Activated gamma-delta T cell treated with anti-CD3 and anti-CD28 coated beads, Interleukin-2, amount 50 U/mL, for 16 hours (primary cell): ENCODE results near the gene MLN.

ENCODE experiments used
- DNase-seq: peaks from one replicate; pipeline ENCODE4 v3.0.0-alpha.2; 2020; ENCODE audit warnings: low read depth

The MLN gene

DNA sequence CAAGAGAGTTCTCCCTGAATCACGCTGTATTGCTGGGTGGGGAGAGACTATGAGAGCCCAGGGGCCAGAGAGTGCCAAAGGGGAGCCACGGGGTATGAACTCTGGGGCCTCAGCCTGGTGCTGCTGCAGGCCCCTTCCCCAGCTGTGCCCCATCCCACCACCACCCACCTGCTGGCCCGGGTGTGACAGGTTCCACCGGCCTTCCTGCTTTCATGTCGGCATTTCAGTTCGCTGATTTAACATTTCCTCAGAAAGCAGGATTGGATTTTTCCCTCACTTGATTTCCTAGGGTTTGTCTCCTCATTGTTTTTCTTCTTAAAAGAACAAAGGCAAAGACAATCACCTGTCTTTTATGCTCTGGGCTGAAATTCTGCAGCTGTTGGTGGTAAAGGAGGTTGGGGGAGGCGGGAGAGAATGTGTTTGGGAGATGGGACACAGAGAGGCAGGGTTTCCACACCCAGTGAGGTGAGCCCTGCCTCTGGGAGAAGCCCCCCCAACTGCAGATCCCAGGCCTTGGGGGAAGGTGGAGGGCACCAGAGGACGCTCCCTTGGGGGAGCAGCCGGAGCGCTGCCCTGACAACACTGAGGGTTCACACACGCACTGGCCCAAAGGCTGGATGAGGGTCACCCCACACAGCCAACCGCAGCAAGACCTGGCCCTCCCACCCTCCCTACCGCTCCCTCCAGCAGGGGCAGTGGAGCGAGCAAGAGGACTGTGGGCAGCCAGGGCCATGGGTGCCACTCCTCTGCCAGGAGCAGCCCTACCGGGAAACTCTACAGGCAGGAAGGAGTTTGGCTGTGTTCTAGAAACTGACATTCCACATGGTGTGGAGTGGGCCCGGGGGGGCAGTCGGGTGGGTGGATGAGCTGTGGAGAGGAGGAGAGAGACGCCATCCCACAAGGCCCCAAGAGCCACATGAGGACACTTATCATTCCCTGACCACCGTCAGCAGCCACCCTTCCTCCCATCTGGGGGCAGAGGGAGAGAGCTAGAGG is 10.5 kb upstream of the MLN start:
- DNase-seq, result no peak

DNA sequence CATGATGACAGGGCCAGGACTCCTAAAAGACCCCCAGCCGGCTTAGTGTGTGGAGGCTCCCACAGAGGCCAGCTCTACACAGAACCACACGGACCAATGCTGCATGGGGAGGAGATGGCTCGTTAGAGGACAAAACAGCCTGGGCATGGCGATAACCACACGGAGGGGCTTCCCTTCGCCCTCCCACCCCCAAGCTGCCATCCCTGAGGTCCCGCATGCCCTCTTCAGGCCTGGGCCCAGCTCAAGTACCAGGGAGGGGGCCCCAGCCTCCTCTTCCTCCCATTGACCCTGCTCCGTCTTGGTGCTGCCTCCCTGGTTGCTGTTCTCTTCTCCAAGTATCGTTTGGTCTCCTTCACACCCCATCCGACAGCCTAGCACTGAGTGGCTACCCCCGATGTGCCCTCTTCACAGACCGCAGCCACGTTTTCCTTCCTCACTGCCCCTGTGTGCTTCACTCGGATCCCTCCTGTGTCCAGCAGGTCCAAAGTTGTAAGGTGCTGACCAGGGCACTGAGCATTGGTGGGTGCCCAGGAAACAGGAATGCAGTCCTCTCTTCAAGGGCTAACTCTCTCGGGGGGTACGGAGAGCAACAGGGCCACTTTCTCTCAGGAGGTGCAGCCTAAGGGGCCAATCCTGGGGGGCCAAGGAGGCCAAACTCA is 9.6 kb upstream of the MLN start:
- DNase-seq, result no peak

DNA sequence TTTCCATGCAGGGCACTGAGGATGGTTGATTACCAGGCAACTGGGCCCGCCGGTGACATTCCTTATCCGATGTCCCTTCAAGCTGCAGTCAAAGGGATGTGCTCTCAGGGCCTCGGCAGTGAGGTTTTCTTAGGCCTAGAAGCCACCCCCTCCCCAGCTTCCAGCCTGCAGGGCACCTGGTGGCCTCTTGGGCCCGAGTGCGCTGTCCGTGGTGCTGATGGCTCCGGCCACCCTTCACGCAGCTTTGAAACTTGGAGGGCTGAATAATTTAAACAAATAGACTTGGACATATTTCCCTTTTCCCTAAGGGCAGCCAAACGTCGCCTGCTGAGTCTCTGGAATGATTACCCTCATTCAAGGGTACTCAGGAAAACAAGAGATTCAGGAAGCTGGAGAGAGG is 8.9 kb upstream of the MLN start:
- DNase-seq, result no peak

DNA sequence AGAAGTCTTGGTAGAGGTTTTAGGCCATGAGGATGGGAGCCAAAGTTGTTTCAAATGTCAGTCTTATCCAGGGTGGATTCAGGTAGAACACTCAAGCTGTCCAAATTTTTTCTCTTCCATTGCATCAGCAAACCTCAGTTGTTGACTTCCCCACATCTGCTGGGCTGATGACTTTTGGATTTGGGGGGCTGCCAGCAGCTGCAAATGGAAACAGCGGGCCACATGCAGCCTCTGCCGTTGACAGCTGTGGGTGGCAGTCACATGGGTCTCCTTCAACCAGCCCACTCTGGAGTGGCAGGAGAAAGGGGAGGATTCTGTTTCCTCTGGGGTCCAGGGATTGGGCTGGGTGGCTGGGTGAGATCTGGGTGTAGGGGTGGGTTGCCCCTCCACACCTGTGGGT is 5.8 kb upstream of the MLN start:
- DNase-seq, result no peak

DNA sequence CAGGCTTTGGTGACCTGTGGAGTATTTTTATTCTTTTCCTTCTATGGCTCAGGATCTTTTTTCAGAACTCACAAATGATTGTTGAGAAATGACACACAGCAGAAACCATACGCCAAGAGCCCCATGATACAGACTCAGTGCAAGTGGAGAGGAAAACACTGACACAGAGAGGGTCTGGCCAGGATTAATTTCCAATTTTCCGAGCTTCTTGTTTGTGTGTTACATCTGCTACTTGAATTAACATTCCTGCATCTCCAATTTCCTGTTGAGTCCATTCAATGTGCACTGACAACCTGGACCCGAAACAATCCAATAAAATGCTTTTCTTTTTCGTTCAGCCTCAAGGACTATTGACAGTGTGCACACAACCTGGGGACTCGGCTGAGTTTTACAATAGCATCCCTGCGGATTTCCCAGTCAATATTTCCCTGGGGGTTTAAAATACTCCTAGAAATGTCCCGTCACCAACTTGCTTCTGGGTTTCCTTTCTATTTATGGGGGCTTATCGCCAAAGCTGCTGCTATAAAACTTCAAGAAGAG is 4.9 kb upstream of the MLN start:
- DNase-seq, result no peak

DNA sequence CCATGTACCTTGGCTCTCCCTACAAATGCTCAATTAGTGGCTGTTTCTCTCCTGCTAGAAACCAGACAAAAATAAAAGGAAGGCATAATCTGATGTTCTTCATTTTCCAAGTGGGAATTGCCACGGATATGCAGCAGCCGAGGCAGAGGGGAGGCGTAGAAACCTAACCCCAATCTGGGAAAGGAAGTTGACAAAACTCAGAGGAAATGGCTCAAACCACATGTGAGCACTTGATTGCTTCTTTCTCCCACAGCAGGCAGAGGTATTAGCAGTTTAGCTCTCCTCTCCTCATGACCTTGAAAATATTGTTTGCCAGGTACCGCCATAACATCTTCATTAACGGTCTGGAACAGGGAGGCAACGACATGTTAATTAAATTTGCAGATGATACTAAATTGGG is 3.8 kb upstream of the MLN start:
- no peak for DNase-seq

DNA sequence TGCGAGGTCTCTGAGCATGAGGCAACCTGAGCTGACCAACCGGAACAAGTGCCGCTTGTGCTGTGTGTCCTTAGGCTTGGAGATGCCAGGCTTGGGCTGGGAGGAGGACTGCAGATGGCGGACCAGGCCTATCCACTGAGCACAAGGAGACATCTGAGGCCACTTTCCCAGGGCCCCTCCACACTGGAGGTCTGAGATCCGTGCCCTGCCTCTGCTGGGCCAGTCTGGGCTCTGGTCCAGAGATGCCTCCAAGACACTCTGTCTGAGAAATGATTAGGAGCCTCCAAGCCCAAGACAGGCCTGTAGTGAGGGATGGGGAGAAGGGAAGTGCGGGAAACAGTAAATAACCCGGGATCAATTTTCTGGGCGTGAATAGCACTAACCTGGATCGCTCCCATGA is 3.0 kb upstream of the MLN start:
- no peak for DNase-seq

DNA sequence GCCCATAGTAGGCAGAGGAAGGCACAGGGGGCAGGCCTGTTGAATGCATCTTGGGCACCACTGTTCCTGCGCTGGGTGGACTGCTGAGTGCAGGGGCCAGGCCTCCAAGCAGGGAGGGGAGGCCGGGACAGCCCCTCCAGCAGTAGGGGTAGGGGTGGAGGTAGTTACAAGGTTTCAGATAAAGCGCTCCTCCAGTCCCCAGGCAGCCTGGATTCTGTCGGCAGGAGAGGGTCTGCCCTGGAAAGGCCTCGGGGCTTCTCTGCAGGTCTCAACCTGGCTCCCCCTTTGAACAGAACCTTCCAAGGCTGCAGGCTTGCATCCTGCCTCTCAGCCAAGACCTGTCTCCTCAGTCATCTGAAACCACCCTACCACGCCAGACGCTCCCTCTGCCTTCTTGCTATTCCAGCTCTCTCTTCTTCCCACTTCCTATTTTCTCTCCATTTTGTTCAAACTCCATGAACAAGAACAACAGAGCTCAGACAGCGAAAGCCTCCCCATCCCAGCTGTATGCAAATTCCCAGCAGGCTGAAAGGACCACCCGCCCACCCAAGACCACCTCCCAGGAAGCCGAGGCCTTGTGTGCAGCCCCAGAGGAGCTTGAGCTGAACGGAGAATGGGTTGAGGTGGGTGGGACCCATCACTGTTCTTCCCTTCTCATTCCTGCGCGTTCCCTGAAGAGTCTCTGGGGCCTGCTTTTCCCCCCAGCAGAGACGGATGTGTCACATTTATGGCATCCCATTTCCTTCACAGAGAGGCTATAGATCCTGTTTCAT is 1.4 kb downstream of the MLN start:
- no peak for DNase-seq

DNA sequence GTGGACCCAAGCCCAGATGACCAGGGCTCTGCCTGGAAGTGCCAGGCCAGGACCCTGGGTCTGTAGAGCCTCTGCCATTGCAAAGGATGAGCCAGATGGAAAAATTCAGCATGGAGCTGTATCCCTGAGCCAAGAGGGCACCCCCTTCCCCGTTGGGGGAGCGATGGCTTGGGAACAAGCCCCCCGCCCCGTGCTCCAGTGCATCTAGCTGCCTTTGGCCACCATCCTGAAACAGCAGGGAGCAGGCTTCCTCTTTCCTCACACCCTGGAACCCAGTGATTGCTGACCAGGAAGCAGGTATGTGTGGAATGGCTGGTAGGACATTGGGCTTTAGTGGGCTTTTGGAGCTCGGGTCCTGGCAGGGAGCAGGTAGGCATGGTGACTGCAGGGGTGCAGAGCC is 2.2 kb downstream of the MLN start:
- no peak for DNase-seq

DNA sequence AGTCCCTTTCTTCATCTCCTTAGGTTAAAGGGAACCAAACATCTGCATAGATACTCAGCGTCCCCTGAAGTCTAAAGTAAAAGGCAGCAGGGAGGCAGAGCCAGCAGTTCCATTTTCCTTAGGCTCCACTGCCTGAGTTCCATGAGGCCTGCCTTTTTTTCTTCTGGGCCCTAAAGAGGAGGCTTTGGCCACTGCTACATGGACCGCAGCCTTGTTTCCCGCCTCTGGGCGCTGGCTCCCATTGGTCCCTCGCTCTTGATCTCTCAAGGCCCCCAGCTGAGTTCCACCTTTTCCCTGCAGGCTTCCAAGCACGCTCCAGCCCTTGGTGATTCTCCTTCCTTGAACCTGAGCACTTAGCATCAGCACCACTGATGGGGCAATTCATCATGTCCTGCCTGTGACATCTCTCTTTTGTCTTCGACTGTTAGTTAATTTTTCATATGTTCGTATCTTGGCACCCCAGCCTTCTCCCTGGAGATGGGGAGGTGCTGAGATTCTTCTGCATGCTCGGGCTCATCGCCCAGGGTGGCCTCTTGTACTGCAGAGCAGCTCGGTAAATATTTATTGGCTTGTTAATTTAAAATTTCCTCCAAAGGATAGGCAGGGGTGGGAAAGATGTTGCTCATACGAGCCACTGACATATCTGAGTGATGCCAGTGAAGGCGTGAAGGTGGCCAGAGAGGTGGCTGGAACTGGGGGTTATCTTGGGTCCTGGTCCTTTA is 3.4 kb downstream of the MLN start:
- DNase-seq, result no peak

DNA sequence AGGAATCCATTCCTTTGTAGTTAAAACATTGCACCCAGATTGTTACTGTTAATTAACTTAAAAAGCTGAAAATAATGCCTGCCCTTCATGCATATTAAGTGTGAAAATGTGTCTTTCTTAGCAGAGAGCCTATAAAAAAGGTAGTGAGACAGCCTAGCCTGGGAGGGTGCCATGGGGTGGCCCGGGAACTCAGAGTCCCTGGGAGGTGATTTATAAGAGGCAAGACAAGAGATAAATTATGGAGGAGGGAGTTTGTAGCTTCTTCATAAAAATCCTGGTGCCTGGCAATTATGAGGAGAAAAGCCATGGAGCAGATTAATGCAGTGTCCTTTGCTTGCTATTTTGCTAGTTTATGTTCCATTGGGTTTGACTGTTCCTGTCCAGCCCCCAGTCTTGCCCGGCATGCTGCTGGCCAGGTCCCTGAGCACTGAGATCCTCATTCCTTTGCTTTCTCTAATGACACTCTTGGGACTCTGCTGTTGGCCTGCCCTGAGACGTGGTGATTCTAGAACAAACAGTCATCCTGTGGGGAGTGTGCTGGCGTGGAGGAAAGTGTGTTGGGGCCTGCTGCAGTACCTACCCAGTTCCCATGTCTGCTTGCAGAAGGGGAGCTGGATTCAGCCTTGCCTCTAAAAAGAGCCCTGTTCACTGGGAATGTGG is 4.2 kb downstream of the MLN start:
- DNase-seq, result no peak

DNA sequence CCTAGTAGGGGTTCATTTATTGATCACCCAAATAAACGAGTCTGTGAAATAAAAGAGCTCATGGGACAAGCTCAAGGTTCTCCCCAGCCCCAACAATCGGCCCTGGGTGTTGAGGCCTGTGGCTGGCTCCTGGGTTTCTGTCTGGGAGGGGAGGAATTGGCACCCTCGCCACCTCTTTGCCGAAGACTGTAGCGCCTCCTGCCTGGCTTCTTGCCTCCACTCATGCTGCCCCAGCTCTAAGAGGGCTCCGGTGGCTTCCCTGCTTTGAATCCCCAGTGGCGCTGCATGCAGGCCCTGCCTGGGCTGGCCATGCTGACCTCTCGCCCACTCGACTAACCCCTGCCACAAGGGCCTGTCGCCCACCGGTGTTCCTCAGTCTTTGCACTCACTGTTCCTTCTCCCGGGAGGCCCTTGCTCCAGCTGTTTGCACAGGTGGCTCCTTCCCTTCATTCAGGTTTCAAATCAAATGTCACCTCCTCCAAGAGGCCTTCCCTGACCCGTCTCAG is 5.4 kb downstream of the MLN start:
- no peak for DNase-seq

DNA sequence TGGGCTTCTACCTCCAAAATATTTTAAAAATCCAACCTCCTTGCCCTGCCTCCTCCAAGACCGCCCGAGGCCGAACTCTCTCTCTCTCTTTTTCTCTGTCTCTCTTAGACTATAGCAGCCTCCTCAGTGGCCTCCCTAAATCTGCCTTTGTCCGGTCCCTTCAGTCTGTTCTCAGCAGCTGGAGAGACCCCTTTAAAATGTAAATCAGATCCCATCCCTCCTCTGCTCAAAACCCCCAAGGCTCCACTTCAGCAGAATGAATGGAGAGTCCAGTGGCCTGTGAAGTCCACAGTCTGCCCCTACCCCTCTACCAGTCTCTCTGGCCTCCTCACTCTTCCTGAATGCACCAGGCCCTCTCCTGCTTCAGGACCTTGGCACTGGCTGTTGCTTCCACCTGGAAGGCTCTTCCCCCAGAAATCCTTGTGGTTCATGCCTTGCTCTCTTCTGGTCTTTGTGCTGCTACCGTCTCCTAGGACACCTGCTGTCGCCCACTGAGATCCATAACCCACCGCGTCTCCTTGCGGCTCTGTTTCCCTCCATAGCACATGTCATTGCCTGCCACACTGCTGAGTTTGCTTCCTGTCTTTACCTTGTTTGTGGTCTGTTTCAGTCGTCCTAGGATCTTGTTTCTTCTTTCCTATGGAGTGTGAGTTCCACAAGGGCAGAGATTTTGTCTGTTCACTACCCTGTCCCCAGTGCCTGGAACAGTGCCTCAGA is 6.0 kb downstream of the MLN start:
- DNase-seq, result no peak

DNA sequence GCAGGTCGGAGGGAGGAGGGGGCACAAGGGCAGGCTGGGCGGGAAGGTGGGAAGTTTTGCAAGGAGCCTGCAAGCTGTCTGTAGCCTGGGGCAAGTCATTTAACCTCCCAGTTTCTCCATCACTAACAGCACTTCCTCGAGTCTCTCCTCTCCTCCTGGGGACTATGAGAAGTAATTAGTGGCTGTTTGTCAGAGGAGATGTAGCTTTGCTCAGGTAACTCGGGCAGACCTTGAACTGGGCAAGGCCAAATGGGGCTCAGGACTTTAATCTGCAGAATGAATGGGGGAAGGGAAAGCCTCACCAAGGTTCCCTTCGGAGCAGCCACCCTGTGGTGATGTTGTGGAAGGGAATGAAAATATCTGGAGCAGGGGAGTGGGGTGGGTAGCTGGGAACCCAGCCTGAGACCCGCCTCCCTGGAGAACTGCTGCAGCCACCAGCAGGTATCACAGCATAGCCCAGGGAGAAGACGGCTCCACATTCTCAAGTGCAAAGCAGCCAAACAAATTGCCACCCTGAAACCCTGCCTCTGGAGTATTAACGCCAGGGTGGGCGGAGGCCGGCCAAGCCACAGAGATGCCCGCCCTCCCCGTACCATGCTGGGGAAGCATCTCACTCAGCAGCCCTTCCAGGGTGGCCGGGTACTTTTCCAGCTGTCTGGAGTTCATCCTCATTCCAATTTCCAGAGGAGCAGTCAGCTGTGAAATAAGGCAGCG is 8.7 kb downstream of the MLN start:
- no peak for DNase-seq

DNA sequence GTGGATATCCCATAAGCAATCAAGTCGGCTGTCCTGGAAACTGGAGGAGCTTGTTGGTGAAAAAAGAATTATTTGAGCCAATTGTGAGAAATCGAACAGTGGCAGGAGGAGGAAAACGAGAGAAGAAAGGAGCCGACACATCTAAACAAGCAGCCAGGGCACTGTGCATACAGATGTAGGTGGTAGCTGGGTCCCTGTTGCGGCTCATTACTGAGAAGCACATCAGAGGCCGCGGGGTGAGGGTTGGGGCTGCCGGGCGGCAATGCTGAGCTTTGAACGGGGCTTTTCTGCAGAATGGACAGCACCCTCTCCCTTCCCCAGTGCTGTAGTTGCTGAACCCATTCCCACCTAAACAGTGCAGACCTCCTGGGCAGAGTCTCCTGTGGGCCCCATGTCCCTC is 10.8 kb downstream of the MLN start:
- no peak for DNase-seq

DNA sequence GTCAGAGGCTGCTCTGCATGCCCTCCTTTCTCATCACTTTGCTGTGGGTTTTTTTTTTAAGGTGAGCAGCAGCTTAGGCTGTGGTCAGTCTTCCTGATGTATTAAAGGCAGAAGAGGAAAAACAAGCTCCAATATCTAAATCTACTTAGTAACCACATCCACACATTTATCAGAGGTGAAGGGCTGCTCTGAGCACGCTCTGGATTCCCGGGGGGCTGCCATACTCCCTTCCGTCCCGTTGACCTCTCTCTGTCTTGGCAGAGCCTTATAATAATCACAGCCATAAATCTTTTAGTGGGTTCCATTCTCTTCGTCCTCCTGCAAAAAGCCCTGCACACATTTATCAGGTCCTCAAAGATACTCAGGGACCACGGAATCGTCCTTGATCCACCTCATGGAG is 12.2 kb downstream of the MLN start:
- DNase-seq, result no peak

DNA sequence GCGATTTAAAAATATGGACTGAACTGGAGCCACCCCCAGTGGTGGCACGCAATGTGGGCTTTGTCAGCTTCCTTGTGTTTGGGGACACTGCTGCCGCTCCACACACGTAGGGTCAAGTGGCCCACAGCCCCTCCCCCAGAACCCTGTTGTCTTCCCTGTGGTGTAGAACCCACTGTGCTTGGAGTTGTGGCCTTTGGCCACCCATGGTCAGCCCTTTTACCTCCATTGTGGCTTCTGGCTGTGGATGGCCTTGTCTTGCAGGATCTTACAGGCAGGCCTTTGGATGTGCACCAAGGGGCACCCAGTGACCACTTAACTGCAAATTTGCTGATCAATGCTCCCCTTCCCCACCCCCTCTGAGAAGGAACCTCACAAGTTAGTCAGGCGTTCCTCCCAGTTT is 12.9 kb downstream of the MLN start:
- DNase-seq, result no peak

DNA sequence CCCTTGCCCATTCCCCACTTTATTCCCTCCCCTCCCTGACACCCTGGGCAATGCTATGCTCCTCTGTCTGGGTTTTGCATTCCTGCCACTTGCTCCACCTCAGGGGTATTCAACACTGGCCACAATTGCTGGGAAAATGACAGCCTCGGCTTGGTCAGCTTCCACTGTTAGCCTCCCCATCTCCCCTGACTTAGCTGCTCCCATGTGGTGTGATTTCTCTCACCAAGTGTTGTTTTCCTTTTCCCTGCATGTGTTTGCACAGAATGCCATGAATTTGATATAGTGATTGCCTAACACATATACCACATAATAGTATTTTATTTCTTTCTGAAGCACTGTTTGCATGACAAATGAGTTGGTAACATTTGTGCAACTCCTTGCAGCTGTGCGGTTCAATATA is 13.4 kb downstream of the MLN start:
- DNase-seq, result no peak

DNA sequence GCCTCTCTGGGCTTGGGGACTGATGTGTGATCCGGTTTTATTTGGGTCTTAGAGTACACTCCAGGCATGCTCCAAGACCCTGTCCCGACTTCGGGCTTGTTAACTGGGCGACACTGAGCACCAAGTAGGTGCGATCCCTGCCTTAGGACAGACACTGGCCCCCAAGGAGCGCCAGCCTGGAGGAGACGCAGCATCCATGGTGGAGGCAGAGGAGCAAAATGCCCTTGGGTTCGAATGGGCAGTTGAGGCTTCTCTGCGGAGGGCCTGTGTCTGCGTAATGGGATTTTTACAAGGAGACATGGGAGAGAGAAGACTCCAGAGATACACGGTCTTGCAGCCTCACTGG is 14.3 kb downstream of the MLN start:
- DNase-seq, result no peak
